Hindlimb muscle (tissue), 1 donor: Measurements from ENCODE around the gene IFNA7. TPM values are rescaled to one million over a fixed set of nuclear protein-coding genes. Genes with fewer than 3 reads are reported as not detected.
"Not testable (repeated sequence)": the region's sequence is repeated elsewhere in the genome, so short reads cannot be mapped to it uniquely, and the experiment has no call there.

Experiments used
- DNase-seq: peaks from one replicate; pipeline ENCODE4 v3.0.0-alpha.2; 2013
- polyA plus RNA-seq: library from polyadenylated mRNA; unstranded; fragments of 120-200 nt; gene quantifications from one replicate; pipeline ENCODE4 v1.2.1, GENCODE V29; 2013; ENCODE audit not compliant: insufficient read length

The IFNA7 gene
- polyA plus RNA-seq, 1 donor, result not detected

DNA sequence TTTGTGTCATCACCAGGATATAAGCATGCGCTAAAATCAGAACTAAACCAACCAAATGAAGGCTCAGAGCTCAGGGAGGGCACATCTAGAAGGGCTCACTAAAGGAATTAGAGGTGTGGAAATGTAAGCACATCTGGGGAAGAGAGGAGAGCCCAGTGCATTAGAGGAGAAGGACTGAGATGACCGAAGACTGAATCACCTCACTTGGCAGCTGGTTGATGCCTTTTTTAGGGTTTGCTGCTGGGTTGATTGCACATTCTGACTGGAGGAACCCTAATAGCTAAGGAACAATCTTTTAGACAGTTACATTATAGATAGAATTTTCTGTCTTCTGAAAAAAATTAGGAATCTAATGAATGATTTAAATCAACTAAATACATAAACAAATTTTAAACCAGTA lies 27.3 kb downstream of the IFNA7 start:
- DNase-seq, result no peak

DNA sequence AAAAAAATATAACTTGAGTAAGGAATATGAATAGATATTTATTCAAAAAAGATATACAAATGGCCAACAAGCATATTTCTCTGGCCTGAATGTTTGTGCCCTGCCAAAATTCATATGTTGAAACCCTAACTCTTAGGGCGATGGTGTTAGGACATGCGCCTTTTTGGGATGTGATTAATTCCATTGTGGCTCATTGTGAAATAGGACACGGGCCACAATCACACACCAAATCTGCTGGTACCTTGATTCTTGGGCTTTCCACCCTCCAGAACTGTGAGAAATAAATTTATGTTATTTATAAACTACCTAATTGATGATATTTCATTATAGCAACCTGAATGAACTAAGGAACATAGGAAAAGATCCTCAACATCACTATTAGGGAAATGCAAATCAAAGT lies 29.8 kb downstream of the IFNA7 start:
- DNase-seq, result no peak

DNA sequence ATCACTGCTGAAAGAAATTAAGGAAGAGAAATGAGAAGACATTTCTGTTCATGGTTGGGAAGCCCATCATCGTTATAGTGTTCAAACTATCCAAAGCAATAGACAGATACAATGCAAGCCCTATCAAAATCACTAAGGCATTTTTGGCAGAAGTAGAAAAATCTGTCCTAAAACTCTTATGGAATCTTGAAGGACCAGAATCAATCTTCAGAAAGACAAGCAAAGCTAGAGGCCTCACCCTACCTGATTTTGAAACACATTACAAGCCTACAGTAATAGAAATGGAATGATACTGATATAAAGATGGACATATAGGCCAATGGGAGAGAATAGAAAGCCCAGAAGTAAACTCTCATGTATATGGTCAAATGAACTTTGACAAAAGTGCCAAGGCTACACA lies 30.7 kb downstream of the IFNA7 start:
- DNase-seq, result no peak

DNA sequence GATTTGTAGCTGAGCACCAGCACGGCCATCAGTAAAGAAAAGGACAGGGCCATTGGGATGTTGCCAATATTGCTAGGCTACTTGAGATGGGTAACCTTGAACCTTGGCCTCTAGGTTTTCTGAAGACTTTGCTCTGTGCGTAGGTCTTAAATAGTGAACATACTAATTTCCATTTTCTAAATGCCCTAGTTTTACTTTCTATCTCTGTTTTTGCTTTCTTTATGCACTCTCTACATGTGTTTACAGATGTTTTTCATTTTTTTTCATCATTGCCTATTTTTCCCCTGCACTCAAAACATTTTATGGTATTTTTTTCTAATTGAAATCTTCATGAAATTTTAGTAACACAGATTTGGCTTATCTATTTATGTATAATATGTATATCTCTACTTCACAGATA lies 35.4 kb downstream of the IFNA7 start, which contains the start of gene IFNA21:
Gene IFNA21 (minus strand): TSS at position 101 of the 400 bp plus-strand sequence. CDS start 48 bp downstream, at position 53.
- not testable (repeated sequence) for DNase-seq

DNA sequence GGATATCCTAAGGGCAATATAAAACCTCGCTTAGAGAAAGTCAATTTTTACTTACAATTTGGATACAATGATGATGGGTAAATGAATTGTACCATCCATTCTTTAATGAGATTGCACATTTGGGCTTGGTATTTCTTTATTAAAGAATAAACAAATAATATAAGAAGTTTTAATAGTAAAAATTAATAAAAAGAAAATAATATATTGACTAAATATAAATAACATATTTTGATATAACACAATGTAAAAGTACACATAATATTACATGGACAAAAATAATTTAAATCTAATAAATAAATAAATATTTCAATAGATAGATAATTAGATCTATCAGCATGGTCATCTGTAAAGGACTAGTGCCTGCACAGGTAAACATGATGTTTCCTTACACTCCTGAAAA lies 36.5 kb downstream of the IFNA7 start:
- DNase-seq, result no peak

DNA sequence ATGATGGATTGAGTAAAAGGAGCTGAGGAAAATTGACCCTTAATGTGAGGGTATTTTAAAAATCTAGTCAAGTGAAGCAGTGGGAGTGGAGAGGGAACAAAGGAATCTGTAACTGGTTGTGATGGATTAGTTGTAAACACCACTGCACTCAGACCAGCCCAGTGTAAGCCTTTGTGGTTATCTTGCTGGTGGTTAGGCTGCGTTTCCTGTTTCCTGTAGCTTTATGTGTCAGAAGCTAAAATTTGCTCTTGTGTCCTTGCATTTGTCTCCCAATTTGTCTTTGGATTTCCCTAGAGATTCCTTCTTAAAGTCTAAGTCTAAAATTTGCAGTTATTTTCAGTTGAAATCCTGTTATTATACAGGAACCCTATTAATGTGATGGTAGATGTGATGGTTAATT lies 41.8 kb downstream of the IFNA7 start:
- DNase-seq, result no peak

DNA sequence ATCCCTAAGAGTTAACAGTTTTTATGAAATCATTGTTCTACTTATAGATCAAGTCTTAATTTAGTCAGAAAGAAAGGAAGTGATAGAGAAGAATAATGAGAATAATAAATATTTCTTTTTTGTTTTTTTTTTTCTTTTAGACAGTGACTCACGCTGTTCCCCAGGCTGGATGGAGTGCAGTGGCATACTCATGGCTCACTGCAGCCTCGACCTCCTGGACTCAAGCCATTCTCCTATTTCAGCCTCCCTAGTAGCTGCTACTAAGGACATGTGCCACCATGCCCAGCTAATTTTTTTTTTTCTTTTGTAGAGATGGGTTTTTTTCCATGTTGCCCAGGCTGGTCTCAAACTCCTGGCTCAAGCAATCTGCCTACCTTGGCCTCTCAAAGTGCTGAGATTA lies 46.5 kb downstream of the IFNA7 start:
- no peak for DNase-seq

DNA sequence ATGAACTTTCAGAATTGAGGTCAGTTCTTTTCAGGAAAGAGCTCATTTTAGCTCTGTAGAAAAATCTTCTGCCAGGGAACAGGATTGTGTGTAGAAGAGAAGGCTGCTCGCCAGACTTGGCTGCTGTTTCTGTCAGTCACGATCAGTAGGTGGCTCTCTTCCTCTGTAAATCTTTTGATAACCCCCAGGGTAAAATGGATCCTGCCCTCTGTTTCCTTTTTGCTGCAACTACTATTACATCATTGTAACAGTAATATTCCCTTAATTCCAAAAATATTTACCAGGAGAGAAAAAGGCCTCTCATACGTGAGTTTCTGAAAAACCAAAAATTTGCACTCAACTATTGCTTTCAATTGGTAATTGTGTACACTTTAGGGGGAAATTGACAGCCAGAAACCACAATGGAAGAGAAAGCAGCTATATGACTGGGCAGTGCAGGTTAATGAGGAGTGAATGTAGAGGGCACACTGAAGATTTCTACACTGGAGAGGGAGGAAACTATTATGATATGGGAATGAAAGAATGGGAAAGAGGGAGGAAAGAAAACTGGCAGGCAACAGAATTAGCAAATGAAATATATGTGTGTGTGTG lies 47.9 kb downstream of the IFNA7 start:
- peak; percentile 9 for DNase-seq

DNA sequence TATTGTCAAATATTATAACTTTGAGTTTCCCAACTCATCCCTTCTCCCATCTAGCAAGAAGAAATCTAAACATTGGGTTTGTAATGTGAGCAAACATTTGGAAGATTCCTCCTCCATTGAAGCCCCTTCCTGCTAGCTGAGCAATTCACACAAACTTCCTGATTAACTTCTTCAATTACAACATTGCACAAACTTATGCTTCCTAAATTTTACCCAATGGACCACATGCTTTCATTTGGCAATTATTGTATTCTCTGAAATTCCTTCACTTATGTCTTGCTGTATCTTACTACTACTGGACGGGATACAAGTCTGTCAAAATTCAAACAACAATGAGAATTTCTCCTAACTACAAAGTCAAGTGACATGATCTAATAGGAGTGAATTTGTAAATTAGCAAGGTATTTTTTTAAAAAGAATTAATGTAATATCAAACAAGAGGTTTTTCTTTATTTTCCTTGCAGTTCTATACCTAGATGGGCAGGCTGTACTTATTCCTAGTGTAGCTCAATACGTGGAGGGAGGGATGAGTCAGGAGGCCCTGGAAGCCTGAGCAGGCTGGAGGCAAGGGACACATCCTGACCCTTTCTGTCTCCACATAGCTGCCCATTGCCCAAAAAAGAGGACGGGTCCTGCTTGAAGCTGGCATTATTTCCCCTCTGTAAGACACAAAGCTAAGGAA lies 48.5 kb downstream of the IFNA7 start:
- DNase-seq, result no peak

Other genes starting within 250 kb of the IFNA7 start
- gene HACD4, start 170.6 kb downstream of the IFNA7 start, polyA plus RNA-seq, result 1.4 TPM
- gene IFNB1, start 124.3 kb downstream of the IFNA7 start, polyA plus RNA-seq, result not detected
- gene IFNW1, start 60.4 kb downstream of the IFNA7 start, polyA plus RNA-seq, result not detected
- not detected for gene IFNA21, start 35.5 kb downstream of the IFNA7 start, polyA plus RNA-seq
- gene IFNA4, start 14.6 kb downstream of the IFNA7 start, polyA plus RNA-seq, result not detected
- gene IFNA10, start 4.9 kb upstream of the IFNA7 start, polyA plus RNA-seq, result not detected
- gene IFNA16, start 15.1 kb upstream of the IFNA7 start, polyA plus RNA-seq, result not detected
- not detected for gene IFNA17, start 26.0 kb upstream of the IFNA7 start, polyA plus RNA-seq
- gene IFNA14, start 37.8 kb upstream of the IFNA7 start, polyA plus RNA-seq, result not detected
- gene IFNA5, start 103.1 kb upstream of the IFNA7 start, polyA plus RNA-seq, result not detected
- gene KLHL9, start 133.2 kb upstream of the IFNA7 start, polyA plus RNA-seq, result 19.6 TPM
- gene IFNA6, start 148.7 kb upstream of the IFNA7 start, polyA plus RNA-seq, result not detected
- gene IFNA13, start 165.9 kb upstream of the IFNA7 start, polyA plus RNA-seq, result not detected
- gene IFNA2, start 183.2 kb upstream of the IFNA7 start, polyA plus RNA-seq, result not detected
- not detected for gene IFNA8, start 206.9 kb upstream of the IFNA7 start, polyA plus RNA-seq
- not detected for gene IFNA1, start 238.2 kb upstream of the IFNA7 start, polyA plus RNA-seq